Activated B cell treated with CpG ODN at 0.5 μM for 24 hours (primary cell): Measurements from ENCODE around the gene PELI2. TPM values are rescaled to one million over a fixed set of nuclear protein-coding genes. Genes with fewer than 3 reads are reported as not detected.

Experiments used
- ATAC-seq: fragments of 200-7000 bp; cut with Tn5 transposase; one replicate; pipeline ENCODE4 v1.10.0; 2021; ENCODE audit warnings: low read depth, mild to moderate bottlenecking, moderate library complexity
- CTCF ChIA-PET: fragments of 350-600 bp; sonication (Branson Sonifier 250); formaldehyde crosslinking; loops from one replicate; lab custom pipeline; 2021; ENCODE audit warnings: antibody characterized with exemption; lab: Charles Lee
- POLR2A ChIA-PET: fragments of 350-600 bp; sonication (Branson Sonifier 250); formaldehyde crosslinking; loops from one replicate; lab custom pipeline; 2021; ENCODE audit warnings: antibody characterized with exemption; lab: Charles Lee
- DNase-seq: peaks from one replicate; pipeline ENCODE4 v3.0.0; 2022
- H3K27ac Mint-ChIP-seq: one replicate; pipeline ENCODE4 v1.8.0; 2020; ENCODE audit warnings: mixed read lengths
- H3K27me3 Mint-ChIP-seq: one replicate; pipeline ENCODE4 v1.8.0; 2021; ENCODE audit warnings: mixed read lengths
- H3K36me3 Mint-ChIP-seq: one replicate; pipeline ENCODE4 v1.8.0; 2021; ENCODE audit warnings: low read depth, mixed read lengths
- H3K4me1 Mint-ChIP-seq: one replicate; pipeline ENCODE4 v1.8.0; 2021; ENCODE audit warnings: mixed read lengths
- H3K4me3 Mint-ChIP-seq: one replicate; pipeline ENCODE4 v1.8.0; 2020; ENCODE audit warnings: mild to moderate bottlenecking, mixed read lengths
- H3K9me3 Mint-ChIP-seq: one replicate; pipeline ENCODE4 v1.8.0; 2020; ENCODE audit warnings: mixed read lengths
- CTCF ChIP-seq: fragments of 200-600 bp; IDR thresholded peaks from one replicate; pipeline ENCODE4 v1.8.0; 2022; ENCODE audit warnings: antibody characterized with exemption, mild to moderate bottlenecking
- intact Hi-C: fragments of 100-400 bp; cut with micrococcal nuclease; formaldehyde crosslinking; loops from one replicate; pipeline ENCODE4 v1.15.1; 2024
- total RNA-seq: library from RNA; stranded (reverse); gene quantifications from 2 replicates; pipeline ENCODE4 v1.2.3, GENCODE V29; 2022

PELI2 gene
- total RNA-seq, 1 donor from 2014 or later = 6.1 TPM

- intact Hi-C loops = no loop called here
- ChIA-PET CTCF (no interaction called here), POLR2A (no interaction called here)
- Mint-ChIP-seq H3K36me3 (no peaks in the 10 kb centered on the region), H3K4me3 (no peak overlapping the region), H3K27ac (no peak overlapping the region), H3K4me1 (no peaks in the 10 kb centered on the region), H3K9me3 (no peaks in the 10 kb centered on the region), H3K27me3 (no peaks in the 10 kb centered on the region)
- TF ChIP-seq CTCF = no peak
- ATAC-seq (no peak), DNase-seq (no peak)
Observed at GRCh38 chr14:56333359-56334292, 215.4 kb downstream of the PELI2 start.

- Mint-ChIP-seq H3K9me3 (no peaks in the 10 kb centered on the region), H3K36me3 (no peaks in the 10 kb centered on the region), H3K4me3 (no peak overlapping the region), H3K4me1 (no peaks in the 10 kb centered on the region), H3K27me3 (no peaks in the 10 kb centered on the region), H3K27ac (no peak overlapping the region)
- DNase-seq (no peak), ATAC-seq (no peak)
- ChIA-PET POLR2A (no interaction called here), CTCF (no interaction called here)
- TF ChIP-seq CTCF = no peak
- intact Hi-C loops = no loop called here
Observed at GRCh38 chr14:56334458-56334857, 216.2 kb downstream of the PELI2 start.

DNA sequence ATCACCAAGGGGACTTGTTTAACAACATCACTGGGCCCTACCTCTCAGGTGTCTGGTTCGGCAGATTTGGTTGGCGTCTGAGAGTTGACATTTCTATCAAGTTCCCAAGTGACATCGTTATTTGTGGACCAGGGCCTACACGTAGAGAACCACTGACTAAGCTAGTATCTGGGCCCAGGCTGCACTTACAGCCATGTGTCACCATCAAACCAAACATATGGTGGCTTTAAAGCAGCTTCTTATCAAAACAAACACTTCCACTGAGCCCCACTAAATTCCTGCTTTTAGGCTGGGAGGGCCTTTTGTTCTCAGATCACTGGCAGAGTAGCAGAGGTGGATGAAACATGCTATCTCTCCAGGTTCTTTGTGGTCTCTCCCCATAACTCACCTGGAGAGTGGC lies 220.5 kb downstream of the PELI2 start:
- ChIA-PET CTCF (interaction anchor here (0.8 to 1.1 kb wide), 2 partner anchors 607 to 893 kb away, joined by 3 read pairs; no protein-coding TSS in a partner anchor), POLR2A (no interaction called here)
- Mint-ChIP-seq H3K9me3 (no peaks in the 10 kb centered on the region), H3K27ac (no peak overlapping the region), H3K27me3 (no peaks in the 10 kb centered on the region), H3K4me3 (no peak overlapping the region), H3K36me3 (no peaks in the 10 kb centered on the region), H3K4me1 (peaks cover 11% of the 10 kb centered on the region)
- intact Hi-C loops = no loop called here
- no peak for DNase-seq
- no peak for TF ChIP-seq CTCF
- no peak for ATAC-seq

DNA sequence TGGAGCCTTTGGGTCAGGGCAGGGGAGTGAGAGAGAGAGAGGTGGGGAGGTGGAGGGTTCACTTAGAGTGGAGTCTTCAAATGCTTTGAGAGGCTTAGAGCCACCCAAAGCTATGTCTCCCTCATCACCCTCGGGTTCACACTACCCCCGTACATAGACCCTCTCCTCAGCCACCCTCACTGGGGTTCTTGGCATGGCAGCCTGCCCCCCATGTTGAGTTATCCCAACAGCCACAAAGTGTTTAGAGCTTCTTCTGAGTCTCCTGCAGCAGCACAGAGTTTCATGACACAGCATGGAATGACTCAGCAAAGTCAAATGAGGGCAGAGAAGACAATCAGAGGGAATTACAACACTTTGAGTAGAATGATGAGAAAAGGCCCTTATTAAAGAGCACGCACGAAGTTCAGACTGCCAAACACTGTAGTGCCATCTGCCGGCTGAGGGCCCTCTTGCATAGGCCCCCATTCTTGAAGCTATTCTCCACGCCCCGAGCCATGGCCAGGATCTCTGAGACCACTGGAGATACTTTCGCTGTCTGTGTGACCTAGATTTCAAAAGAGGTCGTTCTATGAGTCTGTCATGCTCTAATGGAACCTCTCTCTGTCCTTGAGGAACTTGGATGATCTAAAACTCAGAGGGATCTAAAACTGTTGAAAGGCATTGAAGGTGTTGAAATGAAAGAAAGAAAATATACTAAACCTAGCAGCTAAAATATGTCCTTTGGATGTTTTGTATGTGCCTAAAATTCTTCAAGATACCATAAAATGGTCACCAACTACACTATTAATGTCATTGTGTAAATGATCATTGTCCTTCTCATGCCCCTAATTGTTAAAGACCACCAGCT lies 221.9 kb downstream of the PELI2 start:
- H3K9me3 Mint-ChIP-seq = no peaks in the 10 kb centered on the region
- intact Hi-C loops = loop anchor here (1.0 to 5.0 kb wide), 7 partner anchors 476 to 1128 kb away; no protein-coding TSS in a partner anchor
- TF ChIP-seq CTCF = peak; percentile 21
- H3K27me3 Mint-ChIP-seq = no peaks in the 10 kb centered on the region
- ChIA-PET CTCF (interaction anchor here (1.0 to 1.9 kb wide), 7 partner anchors 134 to 896 kb away, joined by 3 to 16 read pairs (median 6); no protein-coding TSS in a partner anchor), POLR2A (no interaction called here)
- peaks cover 11% of the 10 kb centered on the region for H3K4me1 Mint-ChIP-seq
- H3K4me3 Mint-ChIP-seq = peak overlapping the region; percentile 29
- H3K36me3 Mint-ChIP-seq = no peaks in the 10 kb centered on the region
- no peak overlapping the region for H3K27ac Mint-ChIP-seq
- DNase-seq (peak; percentile 20), ATAC-seq (peak; percentile 56)
